ENCODE results near the gene TSNAX. TPM values are rescaled to one million over a fixed set of nuclear protein-coding genes. Genes with fewer than 3 reads are reported as not detected.

Gene TSNAX
- total RNA-seq, 4 donors from 2014 or later = 24.4 to 37.4 (median 33.5) TPM

GRCh38 chr1:231485029-231485784 is 43.3 kb upstream of the TSNAX start:
- Histone ChIP-seq H3K27ac (no peak overlapping the region), H3K4me3 (no peak overlapping the region), H3K27me3 (no peaks in the 10 kb centered on the region), H3K4me1 (no peaks in the 10 kb centered on the region), H3K36me3 (no peaks in the 10 kb centered on the region), H3K9me3 (no peaks in the 10 kb centered on the region)
- ATAC-seq = no peak
- TF ChIP-seq POLR2A (IDR thresholded peaks at IDR 0.05) = no peak
- TF ChIP-seq, protein P1, sequence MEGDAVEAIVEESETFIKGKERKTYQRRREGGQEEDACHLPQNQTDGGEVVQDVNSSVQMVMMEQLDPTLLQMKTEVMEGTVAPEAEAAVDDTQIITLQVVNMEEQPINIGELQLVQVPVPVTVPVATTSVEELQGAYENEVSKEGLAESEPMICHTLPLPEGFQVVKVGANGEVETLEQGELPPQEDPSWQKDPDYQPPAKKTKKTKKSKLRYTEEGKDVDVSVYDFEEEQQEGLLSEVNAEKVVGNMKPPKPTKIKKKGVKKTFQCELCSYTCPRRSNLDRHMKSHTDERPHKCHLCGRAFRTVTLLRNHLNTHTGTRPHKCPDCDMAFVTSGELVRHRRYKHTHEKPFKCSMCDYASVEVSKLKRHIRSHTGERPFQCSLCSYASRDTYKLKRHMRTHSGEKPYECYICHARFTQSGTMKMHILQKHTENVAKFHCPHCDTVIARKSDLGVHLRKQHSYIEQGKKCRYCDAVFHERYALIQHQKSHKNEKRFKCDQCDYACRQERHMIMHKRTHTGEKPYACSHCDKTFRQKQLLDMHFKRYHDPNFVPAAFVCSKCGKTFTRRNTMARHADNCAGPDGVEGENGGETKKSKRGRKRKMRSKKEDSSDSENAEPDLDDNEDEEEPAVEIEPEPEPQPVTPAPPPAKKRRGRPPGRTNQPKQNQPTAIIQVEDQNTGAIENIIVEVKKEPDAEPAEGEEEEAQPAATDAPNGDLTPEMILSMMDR (IDR thresholded peaks at IDR 0.05) = no peak
- WGBS, 2 donors (ENCODE audit: low coverage in 1 of 2) = 44 to 55% methylated on average over 6 of the region's 6 CpGs

DNA sequence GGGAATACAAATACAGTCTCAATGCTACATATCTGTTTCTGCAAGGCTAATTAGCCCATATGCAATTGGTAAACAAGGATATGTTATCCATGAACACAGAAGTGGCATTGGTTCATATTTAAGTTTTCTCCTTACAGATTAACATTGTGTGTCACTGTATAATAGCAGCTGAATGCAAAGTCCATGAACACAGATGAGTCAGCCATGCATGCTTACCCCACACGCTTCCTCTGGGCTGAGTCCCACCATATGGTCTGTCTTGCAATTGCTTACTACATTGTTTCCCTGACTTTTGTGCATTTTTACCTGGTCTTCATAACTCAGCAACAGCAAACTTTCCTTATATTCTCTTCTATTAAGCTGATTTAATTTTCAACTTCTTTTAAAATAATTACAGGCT is 41.5 kb upstream of the TSNAX start:
- Histone ChIP-seq H3K36me3 (no peaks in the 10 kb centered on the region), H3K9me3 (no peaks in the 10 kb centered on the region), H3K4me3 (no peak overlapping the region), H3K27me3 (no peaks in the 10 kb centered on the region), H3K4me1 (no peaks in the 10 kb centered on the region), H3K27ac (no peak overlapping the region)
- WGBS, 2 donors (ENCODE audit: low coverage in 1 of 2) = 50% methylated on average over 1 of the region's 1 CpG; no CpG with 5 or more reads in 1 of the 2 donors
- TF ChIP-seq POLR2A (IDR thresholded peaks at IDR 0.05) (no peak), POLR2AphosphoS5 (IDR thresholded peaks at IDR 0.05) (no peak), EP300 (IDR thresholded peaks at IDR 0.05) (no peak)
- TF ChIP-seq, protein P1 (IDR thresholded peaks at IDR 0.05) = no peak
- ATAC-seq = no peak

DNA sequence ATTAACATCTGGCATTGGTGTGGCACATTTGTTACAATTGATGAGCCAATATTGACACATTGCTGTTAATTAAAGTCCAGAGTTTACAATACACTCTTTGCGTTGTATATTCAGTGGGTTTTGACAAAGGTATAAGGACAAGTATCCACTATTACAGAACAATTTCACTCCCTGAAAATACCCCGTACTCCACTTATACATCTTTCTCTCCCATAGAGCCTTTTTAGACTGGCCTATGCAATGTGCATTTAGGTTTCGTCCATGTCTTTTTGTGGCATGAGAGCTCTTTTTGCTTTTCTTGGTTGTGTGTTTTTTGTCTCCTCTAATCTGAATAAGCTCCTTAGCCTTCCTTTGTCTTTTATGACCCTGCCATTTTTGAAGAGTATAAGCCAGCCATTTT is 40.6 kb upstream of the TSNAX start:
- H3K36me3 ChIP-seq = no peaks in the 10 kb centered on the region
- WGBS, 2 donors (ENCODE audit: low coverage in 1 of 2) = 81 to 94% methylated on average over 2 to 3 of the region's 3 CpGs
- H3K4me3 ChIP-seq = no peak overlapping the region
- no peaks in the 10 kb centered on the region for H3K9me3 ChIP-seq
- no peak for TF ChIP-seq POLR2A (IDR thresholded peaks at IDR 0.05)
- no peak for TF ChIP-seq EP300 (IDR thresholded peaks at IDR 0.05)
- TF ChIP-seq POLR2AphosphoS5 (IDR thresholded peaks at IDR 0.05) = no peak
- TF ChIP-seq, protein P1 (IDR thresholded peaks at IDR 0.05) = no peak
- ATAC-seq = no peak
- no peaks in the 10 kb centered on the region for H3K4me1 ChIP-seq
- no peak overlapping the region for H3K27ac ChIP-seq
- H3K27me3 ChIP-seq = no peaks in the 10 kb centered on the region

DNA sequence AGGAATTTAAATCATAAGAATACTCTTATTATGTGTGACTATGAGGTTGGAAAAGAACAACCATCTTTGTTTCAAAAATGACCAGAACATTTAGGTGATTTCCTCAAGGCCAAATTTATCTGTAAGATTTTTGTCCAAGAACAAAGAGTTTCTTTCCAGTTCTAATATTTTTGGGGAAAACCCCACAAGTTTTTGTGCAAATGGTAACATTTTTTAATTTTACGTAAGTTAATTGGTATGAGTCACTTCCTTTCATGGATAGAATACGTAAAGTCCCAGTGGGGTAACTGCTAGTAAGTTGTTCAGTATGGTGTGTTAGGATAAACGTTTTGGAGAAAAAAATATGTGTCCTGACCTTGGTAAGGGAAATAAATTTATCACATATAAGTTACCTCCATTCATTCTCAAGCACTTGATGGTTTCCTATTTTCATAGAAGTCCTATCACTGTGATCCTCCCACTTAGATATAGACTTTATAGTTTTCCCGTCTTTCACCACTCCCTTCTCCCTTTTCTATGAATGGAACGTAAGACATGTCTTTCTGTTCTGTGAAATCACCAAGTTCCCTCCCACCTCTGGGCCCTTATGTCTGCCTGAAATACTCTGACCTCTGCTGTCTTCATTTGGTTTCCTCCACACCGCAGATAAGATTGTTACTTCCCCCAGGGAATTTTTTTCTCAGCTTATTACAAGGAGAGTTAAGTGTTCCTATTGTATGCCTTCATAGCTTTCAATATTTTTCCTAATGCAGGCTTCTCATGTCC is 34.9 kb upstream of the TSNAX start:
- Histone ChIP-seq H3K4me1 (no peaks in the 10 kb centered on the region), H3K27ac (no peak overlapping the region), H3K27me3 (no peaks in the 10 kb centered on the region), H3K9me3 (peaks cover 0 to 3% (median 0%) of the 10 kb centered on the region in 3 donors), H3K4me3 (no peak overlapping the region), H3K36me3 (no peaks in the 10 kb centered on the region)
- WGBS, 2 donors (ENCODE audit: low coverage in 1 of 2) = 40 to 41% methylated on average over 5 to 6 of the region's 6 CpGs
- TF ChIP-seq POLR2AphosphoS5 (IDR thresholded peaks at IDR 0.05) (no peak), EP300 (IDR thresholded peaks at IDR 0.05) (no peak), POLR2A (IDR thresholded peaks at IDR 0.05) (no peak)
- TF ChIP-seq, protein P1 (IDR thresholded peaks at IDR 0.05) = no peak
- ATAC-seq = no peak
